Prostate gland (tissue), 2 donors: Measurements from ENCODE around the gene SYVN1.

ENCODE experiments used
- CTCF ChIP-seq, 4 experiments: fragments of 200-600 bp in 2 of 4; fragments of 450-650 bp in 2 of 4; sonication (generic) in 2 of 4; IDR thresholded peaks; 1 replicate in 3 of 4; 2 replicates in 1 of 4; pipeline ENCODE4 v1.5.1; 2016 to 2019; ENCODE audit warnings: antibody characterized with exemption in 4 of 4, mild to moderate bottlenecking in 2 of 4, moderate library complexity in 2 of 4
- POLR2A ChIP-seq: fragments of 450-650 bp; IDR thresholded peaks from one replicate; pipeline ENCODE4 v1.6.1; 2016; ENCODE audit warnings: antibody characterized with exemption, mild to moderate bottlenecking

DNA sequence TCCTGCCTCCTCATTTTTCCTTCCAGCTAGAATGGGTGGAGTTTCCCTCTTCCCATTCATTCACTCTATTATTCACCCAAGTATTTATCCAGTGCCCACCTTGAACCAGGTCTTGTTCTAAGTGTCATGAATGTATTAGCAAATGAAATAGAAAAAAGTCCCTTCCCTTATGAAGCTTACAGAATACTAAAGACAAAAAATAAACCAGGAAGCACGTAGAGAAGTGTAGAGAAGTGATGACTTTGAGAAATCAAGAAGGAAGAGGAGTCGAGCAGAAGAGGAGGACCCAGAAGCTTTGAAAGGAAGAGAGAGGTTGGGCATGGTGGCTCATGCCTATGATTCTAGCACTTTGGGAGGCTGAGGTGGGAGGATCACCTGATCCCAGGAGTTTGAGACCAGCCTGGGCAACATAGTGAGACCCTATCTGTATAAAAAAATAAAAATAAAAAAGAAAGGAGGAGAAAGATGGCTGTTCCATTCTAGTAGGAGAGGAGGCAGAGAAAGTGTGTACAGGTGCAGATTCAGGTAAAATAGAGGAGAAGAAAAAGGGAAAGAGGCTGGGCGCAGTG is 17.1 kb upstream of the SYVN1 start:
- TF ChIP-seq CTCF (IDR thresholded peaks at IDR 0.05) (no peak), POLR2A (no peak)
